ENCODE measurements around the gene PSME2.
"Not testable (repeated sequence)": the region's sequence is repeated elsewhere in the genome, so short reads cannot be mapped to it uniquely, and the experiment has no call there.

Gene PSME2

GRCh38 chr14:24122416-24122815 is 24.0 kb downstream of the PSME2 start:
- no peaks in the 10 kb centered on the region for H3K9me3 Mint-ChIP-seq
- H3K4me3 Mint-ChIP-seq, result no peak overlapping the region
- H3K27me3 Mint-ChIP-seq, result no peaks in the 10 kb centered on the region
- H3K36me3 Mint-ChIP-seq, result peaks cover 8% of the 10 kb centered on the region
- no peak overlapping the region for H3K27ac Mint-ChIP-seq
- peaks cover 5% of the 10 kb centered on the region for H3K4me1 Mint-ChIP-seq

GRCh38 chr14:24121210-24121609 is 25.2 kb downstream of the PSME2 start:
- Mint-ChIP-seq H3K27ac (peak overlapping the region; percentile 35), H3K4me1 (peaks cover 14% of the 10 kb centered on the region), H3K27me3 (no peaks in the 10 kb centered on the region), H3K9me3 (no peaks in the 10 kb centered on the region), H3K36me3 (peaks cover 8% of the 10 kb centered on the region), H3K4me3 (no peak overlapping the region)

DNA sequence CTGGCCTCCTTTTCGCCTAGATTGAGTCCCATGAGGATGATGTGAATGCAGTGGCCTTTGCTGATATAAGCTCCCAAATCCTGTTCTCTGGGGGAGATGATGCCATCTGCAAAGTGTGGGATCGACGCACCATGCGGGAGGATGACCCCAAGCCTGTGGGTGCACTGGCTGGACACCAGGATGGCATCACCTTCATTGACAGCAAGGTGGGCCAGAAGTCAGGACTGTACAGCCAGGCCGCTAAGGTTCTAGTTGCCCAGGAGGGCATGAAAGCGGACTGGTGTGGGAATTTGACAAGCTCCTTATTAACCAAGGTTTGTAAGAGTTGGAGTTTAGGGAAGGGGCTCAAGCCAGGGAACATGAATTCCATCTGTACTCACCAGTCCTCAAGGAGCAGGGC is 26.7 kb downstream of the PSME2 start:
- Mint-ChIP-seq H3K9me3 (no peaks in the 10 kb centered on the region), H3K4me3 (no peak overlapping the region), H3K4me1 (peaks cover 26% of the 10 kb centered on the region), H3K27ac (no peak overlapping the region), H3K36me3 (peaks cover 6% of the 10 kb centered on the region), H3K27me3 (no peaks in the 10 kb centered on the region)

- no peaks in the 10 kb centered on the region for H3K9me3 Mint-ChIP-seq
- peaks cover 6% of the 10 kb centered on the region for H3K36me3 Mint-ChIP-seq
- no peak overlapping the region for H3K4me3 Mint-ChIP-seq
- H3K4me1 Mint-ChIP-seq, result peaks cover 26% of the 10 kb centered on the region
- peak overlapping the region; percentile 74 for H3K27ac Mint-ChIP-seq
- H3K27me3 Mint-ChIP-seq, result no peaks in the 10 kb centered on the region
These were observed 29.2 kb downstream of the PSME2 start for GRCh38 chr14:24117179-24117578.

- H3K27ac Mint-ChIP-seq, result peak overlapping the region; percentile 74
- peaks cover 26% of the 10 kb centered on the region for H3K4me1 Mint-ChIP-seq
- H3K27me3 Mint-ChIP-seq, result no peaks in the 10 kb centered on the region
- peaks cover 4% of the 10 kb centered on the region for H3K36me3 Mint-ChIP-seq
- no peaks in the 10 kb centered on the region for H3K9me3 Mint-ChIP-seq
- H3K4me3 Mint-ChIP-seq, result peak overlapping the region; percentile 97
These were observed 30.1 kb downstream of the PSME2 start for GRCh38 chr14:24116128-24116814.

DNA sequence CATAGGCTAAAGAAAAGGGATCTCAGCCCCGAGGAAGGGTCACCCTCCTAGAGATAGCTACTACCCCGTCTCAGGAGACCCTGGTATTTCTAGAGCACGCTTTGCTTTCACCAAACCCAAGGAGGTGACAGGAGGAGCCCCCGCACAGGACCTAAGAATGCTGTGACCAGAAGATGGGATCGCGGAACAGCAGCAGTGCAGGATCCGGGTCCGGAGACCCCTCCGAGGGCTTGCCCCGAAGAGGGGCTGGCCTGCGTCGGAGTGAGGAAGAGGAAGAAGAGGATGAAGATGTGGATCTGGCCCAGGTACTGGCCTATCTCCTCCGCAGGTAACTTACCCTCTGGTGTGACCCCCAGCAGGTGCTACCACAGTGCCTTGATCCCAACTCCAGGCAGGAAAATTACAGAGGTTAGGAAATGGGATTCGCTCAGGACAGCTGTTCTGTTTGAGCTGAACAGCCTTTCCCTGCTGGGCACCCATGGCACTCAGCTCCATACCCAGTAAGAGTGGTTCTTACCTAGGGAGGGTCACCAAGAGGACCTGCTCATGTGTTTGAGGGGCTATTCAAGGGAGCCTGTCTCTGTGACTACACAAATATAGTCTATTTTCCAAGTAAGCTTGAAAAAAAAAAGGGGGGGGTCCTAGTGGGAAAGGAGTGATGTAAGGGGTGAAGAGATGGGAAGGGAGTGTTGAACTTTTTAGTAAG is 30.8 kb downstream of the PSME2 start:
- Mint-ChIP-seq H3K9me3 (no peaks in the 10 kb centered on the region), H3K27ac (peak overlapping the region; percentile 99), H3K36me3 (peaks cover 4% of the 10 kb centered on the region), H3K4me3 (peak overlapping the region; percentile 97), H3K4me1 (peaks cover 29% of the 10 kb centered on the region), H3K27me3 (no peaks in the 10 kb centered on the region)

DNA sequence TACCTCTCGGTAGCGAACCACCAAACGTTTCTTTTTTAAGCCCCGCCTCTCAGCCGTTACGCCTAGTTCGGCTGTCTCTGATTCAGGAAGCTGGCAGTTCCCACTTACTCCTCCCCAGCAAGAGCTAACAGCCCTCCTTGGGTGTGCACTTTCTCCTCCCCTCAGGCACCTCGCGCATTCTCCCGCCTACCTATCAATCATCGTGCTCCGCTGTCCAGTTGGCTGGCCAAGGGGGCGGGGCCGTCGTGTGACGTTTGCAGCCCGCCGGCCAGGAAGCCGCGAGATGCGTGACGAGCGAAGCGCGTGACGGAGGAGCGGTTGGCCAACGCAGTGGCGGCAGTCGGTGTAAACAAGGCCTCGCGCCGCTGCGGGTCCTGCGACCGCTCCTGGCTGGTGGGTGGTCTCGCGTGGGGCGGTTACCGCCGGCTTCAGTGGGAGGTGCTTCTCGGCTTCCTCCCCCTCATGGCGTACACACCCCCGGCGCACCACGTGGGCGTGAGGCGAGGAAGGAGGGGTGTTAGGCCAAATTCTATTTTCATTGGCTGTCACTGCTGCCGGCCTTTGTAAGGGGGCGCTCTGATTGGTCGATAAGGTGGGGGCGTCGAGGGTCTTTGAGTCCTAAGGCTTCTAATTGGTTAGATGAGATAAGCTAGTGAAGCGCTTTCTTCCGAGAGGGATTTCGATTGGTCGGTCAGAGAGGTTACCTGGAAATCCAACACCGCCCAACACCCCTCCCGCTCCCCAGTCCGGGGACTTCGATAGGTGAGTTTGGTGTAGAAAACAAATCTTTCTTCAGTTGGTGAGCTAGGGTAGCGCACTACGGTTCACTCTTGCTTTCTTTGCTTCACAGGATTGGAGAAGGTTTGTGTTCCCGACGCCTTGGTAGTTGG is 31.6 kb downstream of the PSME2 start, which contains the start of the genes DCAF11 and NRL:
TSS of gene DCAF11 (plus strand) at position 246 of the 890 bp plus-strand sequence. CDS start 818 bp downstream, outside the sequence.
TSS of gene NRL (minus strand) at position 418 of the 890 bp plus-strand sequence. CDS start 32,101 bp downstream, outside the sequence.
- H3K36me3 Mint-ChIP-seq, result peaks cover 4% of the 10 kb centered on the region
- peaks cover 31% of the 10 kb centered on the region for H3K4me1 Mint-ChIP-seq
- H3K9me3 Mint-ChIP-seq, result no peaks in the 10 kb centered on the region
- peak within 1 kb of the TSS; percentile 97 for H3K4me3 Mint-ChIP-seq
- H3K27me3 Mint-ChIP-seq, result no peaks in the 10 kb centered on the region
- peak within 1 kb of the TSS; percentile 99 for H3K27ac Mint-ChIP-seq

DNA sequence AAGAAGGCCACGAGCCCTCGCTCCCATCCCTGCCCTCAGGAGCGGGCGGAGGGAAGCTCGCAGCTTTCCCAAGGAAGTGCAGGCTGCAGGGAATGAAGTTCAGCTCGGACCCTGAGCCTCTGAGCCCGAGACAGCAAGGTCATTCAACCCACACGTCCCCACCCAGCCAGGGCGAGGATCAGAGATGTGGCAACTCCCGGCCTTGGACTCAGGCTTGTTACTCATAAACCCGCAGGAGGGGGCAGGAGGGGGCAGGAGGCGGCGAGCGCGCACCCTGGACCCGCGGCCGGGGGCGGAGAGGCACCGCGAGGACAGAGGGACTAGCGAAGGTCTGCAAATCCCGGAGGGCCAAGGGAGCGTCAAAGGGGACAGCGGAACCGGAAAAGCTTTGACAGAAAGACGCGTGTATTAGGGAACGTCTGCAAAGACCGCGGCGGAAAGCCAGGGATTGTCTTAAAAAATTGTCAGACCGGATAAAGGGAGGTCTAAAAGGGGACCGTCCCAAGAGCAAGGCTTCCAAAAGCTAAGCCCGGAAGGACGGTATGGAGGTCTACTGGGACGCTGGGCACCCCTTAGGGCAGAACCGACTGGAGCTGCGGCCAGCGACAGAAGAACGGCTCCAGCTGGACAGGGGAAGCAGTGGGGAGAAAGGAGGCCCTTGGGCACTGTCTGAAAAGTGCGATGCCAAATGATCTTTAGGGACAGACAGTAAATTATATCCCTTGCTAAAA is 32.4 kb downstream of the PSME2 start:
- Mint-ChIP-seq H3K27ac (peak overlapping the region; percentile 99), H3K36me3 (peaks cover 4% of the 10 kb centered on the region), H3K9me3 (no peaks in the 10 kb centered on the region), H3K27me3 (no peaks in the 10 kb centered on the region), H3K4me1 (peaks cover 33% of the 10 kb centered on the region), H3K4me3 (peak overlapping the region; percentile 97)

- H3K27me3 Mint-ChIP-seq, result no peaks in the 10 kb centered on the region
- peak overlapping the region; percentile 99 for H3K27ac Mint-ChIP-seq
- peaks cover 39% of the 10 kb centered on the region for H3K4me1 Mint-ChIP-seq
- H3K9me3 Mint-ChIP-seq, result no peaks in the 10 kb centered on the region
- peaks cover 2% of the 10 kb centered on the region for H3K36me3 Mint-ChIP-seq
- H3K4me3 Mint-ChIP-seq, result peak overlapping the region; percentile 97
These were observed 33.0 kb downstream of the PSME2 start for GRCh38 chr14:24113379-24113800.

DNA sequence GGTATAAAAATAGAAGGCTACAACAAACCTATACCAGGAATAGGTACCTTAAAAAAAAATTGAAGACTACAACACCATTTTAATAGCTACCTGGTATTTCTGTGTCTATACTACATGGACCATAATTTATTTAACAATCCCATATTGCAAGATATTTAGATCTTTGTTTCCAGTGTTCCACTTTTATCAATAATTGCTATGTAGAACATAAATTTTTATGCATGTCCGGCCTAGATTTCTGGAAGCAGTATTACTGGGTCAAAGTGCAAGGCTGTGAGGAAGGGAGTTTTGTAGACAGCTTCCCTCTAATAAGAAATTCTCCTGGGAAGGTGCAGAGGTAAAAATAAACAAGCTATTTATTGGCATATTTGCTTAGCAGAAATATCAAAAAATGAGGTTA is 35.9 kb downstream of the PSME2 start:
- no peaks in the 10 kb centered on the region for H3K36me3 Mint-ChIP-seq
- H3K4me3 Mint-ChIP-seq, result no peak overlapping the region
- H3K9me3 Mint-ChIP-seq, result no peaks in the 10 kb centered on the region
- H3K27ac Mint-ChIP-seq, result no peak overlapping the region
- H3K4me1 Mint-ChIP-seq, result peaks cover 22% of the 10 kb centered on the region
- H3K27me3 Mint-ChIP-seq, result no peaks in the 10 kb centered on the region

DNA sequence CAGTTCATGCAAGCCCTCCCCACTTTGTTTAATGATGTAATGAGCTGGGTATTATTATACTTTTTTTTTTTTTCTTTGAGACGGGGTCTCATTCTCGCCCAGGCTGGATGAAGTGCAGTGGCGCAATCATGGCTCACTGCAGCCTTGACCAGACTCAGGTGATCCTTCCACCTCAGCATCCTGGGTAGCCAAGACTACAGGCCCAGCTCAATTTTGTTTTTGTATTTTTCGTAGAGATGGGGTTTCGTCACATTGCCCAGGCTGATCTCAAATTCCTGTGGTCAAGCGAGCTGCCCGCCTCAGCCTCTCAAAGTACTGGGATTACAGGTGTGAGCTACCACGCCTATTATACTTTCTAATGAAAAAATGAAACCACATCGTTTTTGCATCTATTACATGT is 36.4 kb downstream of the PSME2 start:
- Mint-ChIP-seq H3K36me3 (no peaks in the 10 kb centered on the region), H3K9me3 (no peaks in the 10 kb centered on the region), H3K4me1 (peaks cover 17% of the 10 kb centered on the region), H3K27ac (no peak overlapping the region), H3K4me3 (no peak overlapping the region), H3K27me3 (no peaks in the 10 kb centered on the region)

DNA sequence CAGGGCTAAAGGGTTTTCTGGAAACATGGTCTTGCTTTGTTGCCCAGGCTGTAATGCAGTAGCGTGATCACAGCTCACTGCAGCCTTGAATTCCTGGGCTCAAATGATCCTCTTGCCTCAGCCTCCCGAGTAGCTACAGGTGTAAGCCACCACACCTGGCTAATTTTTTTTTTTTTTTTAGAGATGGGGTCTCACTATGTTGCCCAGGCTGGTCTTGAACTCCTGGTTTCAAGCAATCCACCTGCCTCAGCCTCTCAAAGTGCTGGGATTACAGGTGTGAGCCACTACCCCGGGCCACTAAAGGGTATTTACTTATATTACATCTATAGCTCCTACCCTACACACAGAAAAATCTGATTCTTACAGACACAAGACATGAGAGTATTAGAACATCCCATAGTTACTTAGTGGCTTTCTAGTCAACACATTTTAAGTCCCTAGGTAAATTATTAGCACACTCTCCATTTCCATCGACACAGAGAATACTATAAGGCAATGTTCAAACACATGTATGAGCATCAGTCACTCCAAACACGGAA is 38.0 kb downstream of the PSME2 start:
- H3K27me3 Mint-ChIP-seq, result no peaks in the 10 kb centered on the region
- H3K36me3 Mint-ChIP-seq, result peaks cover 9% of the 10 kb centered on the region
- peaks cover 16% of the 10 kb centered on the region for H3K4me1 Mint-ChIP-seq
- no peak overlapping the region for H3K4me3 Mint-ChIP-seq
- H3K9me3 Mint-ChIP-seq, result no peaks in the 10 kb centered on the region
- peak overlapping the region; percentile 93 for H3K27ac Mint-ChIP-seq

GRCh38 chr14:24106672-24107271 is 39.6 kb downstream of the PSME2 start:
- peaks cover 16% of the 10 kb centered on the region for H3K4me1 Mint-ChIP-seq
- peaks cover 13% of the 10 kb centered on the region for H3K36me3 Mint-ChIP-seq
- H3K9me3 Mint-ChIP-seq, result no peaks in the 10 kb centered on the region
- H3K4me3 Mint-ChIP-seq, result no peak overlapping the region
- no peak overlapping the region for H3K27ac Mint-ChIP-seq
- H3K27me3 Mint-ChIP-seq, result no peaks in the 10 kb centered on the region

DNA sequence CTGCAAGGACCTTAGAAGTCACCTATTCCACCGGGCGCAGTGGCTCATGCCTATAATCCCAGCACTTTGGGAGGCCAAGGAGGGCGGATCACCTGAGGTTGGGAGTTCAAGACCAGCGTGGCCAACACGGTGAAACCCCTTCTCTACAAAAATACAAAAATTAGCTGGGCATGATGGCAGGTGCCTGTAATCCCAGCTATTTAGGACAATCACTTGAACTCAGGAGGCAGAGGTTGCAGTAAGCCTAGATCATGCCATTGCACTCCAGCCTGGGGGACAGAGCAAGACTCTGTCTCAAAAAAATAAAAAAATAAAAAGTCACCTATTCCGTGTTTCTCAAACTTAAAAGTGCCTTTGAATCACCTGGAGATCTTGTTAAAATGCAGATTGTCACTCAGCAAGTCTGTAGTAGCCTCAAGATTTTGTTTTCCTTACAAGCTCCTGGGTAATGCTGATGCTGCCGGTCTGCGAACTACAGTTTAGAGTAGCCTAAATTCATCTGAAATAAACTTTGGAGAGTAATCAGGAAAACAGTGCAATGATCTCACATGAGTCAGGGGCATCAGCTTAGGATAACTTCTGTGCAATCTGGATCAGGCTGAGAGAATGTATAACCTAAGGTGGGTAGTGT is 40.7 kb downstream of the PSME2 start:
- H3K27me3 Mint-ChIP-seq, H3K9me3 Mint-ChIP-seq, H3K4me3 Mint-ChIP-seq, H3K27ac Mint-ChIP-seq: not testable (repeated sequence)
- Mint-ChIP-seq H3K36me3 (peaks cover 15% of the 10 kb centered on the region), H3K4me1 (peaks cover 15% of the 10 kb centered on the region)

All from activated naive CD4-positive, alpha-beta T cell treated with anti-CD3 and anti-CD28 coated beads, Interleukin-2, amount 50 U/mL, for 24 hours (primary cell).